HCT116 (cell line): ENCODE data around the gene NR6A1.

ENCODE experiments used
- TF ChIP-seq, protein P1 (sequence below), 3 experiments: fragments of 200-600 bp in 1 of 3; sonication (generic) in 1 of 3; IDR thresholded peaks in 2 of 3; conservative IDR thresholded peaks in 1 of 3; 2 replicates each; pipeline ENCODE4 v1.5.1; 2012 to 2017; ENCODE audit warnings: low read depth in 2 of 3, low read length in 2 of 3, antibody characterized with exemption in 1 of 3, borderline replicate concordance in 1 of 3, control low read depth in 1 of 3, mild to moderate bottlenecking in 1 of 3, mixed read lengths in 1 of 3, mixed run types in 1 of 3, moderate library complexity in 1 of 3; ENCODE audit not compliant: insufficient read depth in 1 of 3
- TF ChIP-seq, protein P2 (sequence below): IDR thresholded peaks from 2 replicates; pipeline ENCODE4 v1.6.1; 2012

DNA sequence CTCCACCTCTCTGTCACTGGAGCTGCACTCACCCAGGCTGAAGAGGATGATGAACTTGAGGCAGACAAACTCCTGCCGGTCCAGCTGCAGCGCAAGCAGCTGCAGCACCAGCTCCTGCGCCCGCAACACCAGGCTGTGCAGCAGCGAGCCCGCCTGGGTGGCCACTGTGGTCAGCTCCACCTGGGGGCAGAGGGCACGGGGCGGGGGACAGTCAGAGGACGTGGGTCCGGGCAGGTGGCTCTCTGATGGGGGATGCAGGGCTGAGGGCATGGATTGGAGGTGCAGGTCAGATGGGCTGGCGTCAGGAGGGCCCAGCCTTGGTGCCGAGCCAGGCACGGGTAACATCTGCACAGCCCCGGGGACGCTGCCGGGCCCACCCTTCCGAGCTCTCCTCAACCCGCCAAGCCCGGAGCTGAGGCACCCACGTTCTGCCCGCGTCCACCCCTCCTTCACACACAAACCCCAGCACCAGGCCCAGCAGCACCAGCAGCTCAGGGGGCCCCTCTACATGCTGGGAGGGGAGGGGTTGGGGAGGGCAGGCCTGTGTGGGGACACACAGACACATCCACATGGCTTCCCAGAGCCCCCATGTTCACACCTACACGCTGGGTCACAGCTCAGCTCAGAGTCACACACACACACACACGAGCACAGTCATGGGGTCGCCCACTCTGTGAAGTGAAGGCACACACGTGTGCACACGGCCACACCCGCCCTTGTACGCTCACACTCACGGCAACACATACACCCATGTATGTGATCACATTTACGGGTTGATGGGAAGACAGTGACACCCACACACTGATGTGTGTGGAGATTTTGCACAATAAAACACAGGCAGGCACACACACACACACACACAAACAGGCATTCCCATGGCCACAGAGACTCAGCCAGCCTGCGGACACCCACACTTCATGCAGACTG is 279.8 kb downstream of the NR6A1 start:
- TF ChIP-seq, protein P1, sequence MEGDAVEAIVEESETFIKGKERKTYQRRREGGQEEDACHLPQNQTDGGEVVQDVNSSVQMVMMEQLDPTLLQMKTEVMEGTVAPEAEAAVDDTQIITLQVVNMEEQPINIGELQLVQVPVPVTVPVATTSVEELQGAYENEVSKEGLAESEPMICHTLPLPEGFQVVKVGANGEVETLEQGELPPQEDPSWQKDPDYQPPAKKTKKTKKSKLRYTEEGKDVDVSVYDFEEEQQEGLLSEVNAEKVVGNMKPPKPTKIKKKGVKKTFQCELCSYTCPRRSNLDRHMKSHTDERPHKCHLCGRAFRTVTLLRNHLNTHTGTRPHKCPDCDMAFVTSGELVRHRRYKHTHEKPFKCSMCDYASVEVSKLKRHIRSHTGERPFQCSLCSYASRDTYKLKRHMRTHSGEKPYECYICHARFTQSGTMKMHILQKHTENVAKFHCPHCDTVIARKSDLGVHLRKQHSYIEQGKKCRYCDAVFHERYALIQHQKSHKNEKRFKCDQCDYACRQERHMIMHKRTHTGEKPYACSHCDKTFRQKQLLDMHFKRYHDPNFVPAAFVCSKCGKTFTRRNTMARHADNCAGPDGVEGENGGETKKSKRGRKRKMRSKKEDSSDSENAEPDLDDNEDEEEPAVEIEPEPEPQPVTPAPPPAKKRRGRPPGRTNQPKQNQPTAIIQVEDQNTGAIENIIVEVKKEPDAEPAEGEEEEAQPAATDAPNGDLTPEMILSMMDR (IDR thresholded peaks at IDR 0.05 in 2 of 3, conservative IDR thresholded peaks at IDR 0.05 in 1 of 3; ENCODE audit: borderline replicate concordance in 1 of 3, insufficient read depth in 1 of 3, low read depth in 2 of 3, low read length in 2 of 3) = no peak
- TF ChIP-seq, protein P2, sequence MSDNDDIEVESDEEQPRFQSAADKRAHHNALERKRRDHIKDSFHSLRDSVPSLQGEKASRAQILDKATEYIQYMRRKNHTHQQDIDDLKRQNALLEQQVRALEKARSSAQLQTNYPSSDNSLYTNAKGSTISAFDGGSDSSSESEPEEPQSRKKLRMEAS = no peak
